HEK293 (cell line): ENCODE measurements around the gene ZNF865.

Experiments used
- HOXD13 ChIP-seq: sonication (generic); formaldehyde crosslinking; IDR thresholded peaks from 2 replicates; pipeline ENCODE4 v1.8.0; 2022; ENCODE audit warnings: missing genetic modification reagents, borderline replicate concordance
- KLF16 ChIP-seq: fragments of 450-650 bp; formaldehyde crosslinking; IDR thresholded peaks from 2 replicates; pipeline ENCODE4 v1.5.1; 2017; ENCODE audit warnings: missing biosample characterization, missing genetic modification characterization
- SP3 ChIP-seq: fragments of 450-650 bp; formaldehyde crosslinking; IDR thresholded peaks from 2 replicates; pipeline ENCODE4 v1.5.1; 2016; ENCODE audit warnings: missing biosample characterization, missing genetic modification characterization
- SP7 ChIP-seq: fragments of 450-650 bp; formaldehyde crosslinking; IDR thresholded peaks from 2 replicates; pipeline ENCODE4 v1.5.1; 2016; ENCODE audit warnings: missing biosample characterization, missing genetic modification characterization
- ZBTB20 ChIP-seq: fragments of 450-650 bp; formaldehyde crosslinking; IDR thresholded peaks from 2 replicates; pipeline ENCODE4 v1.5.1; 2016; ENCODE audit warnings: missing biosample characterization, missing genetic modification characterization
- ZFHX2 ChIP-seq: fragments of 450-650 bp; formaldehyde crosslinking; conservative IDR thresholded peaks from 2 replicates; pipeline ENCODE4 v1.5.1; 2016; ENCODE audit warnings: missing biosample characterization, missing genetic modification characterization
- ZFP37 ChIP-seq: fragments of 450-650 bp; formaldehyde crosslinking; IDR thresholded peaks from 2 replicates; pipeline ENCODE4 v1.5.1; 2016; ENCODE audit warnings: missing biosample characterization, missing genetic modification characterization
- ZIC2 ChIP-seq: fragments of 450-650 bp; formaldehyde crosslinking; IDR thresholded peaks from 2 replicates; pipeline ENCODE4 v1.5.1; 2016; ENCODE audit warnings: missing biosample characterization, missing genetic modification characterization
- ZNF132 ChIP-seq: fragments of 450-650 bp; formaldehyde crosslinking; IDR thresholded peaks from 2 replicates; pipeline ENCODE4 v1.5.1; 2017; ENCODE audit warnings: missing biosample characterization, missing genetic modification characterization, borderline replicate concordance
- ZNF138 ChIP-seq: fragments of 450-650 bp; formaldehyde crosslinking; IDR thresholded peaks from 2 replicates; pipeline ENCODE4 v1.5.1; 2016; ENCODE audit warnings: missing biosample characterization, missing genetic modification characterization, borderline replicate concordance
- ZNF146 ChIP-seq: fragments of 450-650 bp; formaldehyde crosslinking; IDR thresholded peaks from 2 replicates; pipeline ENCODE4 v1.5.1; 2016; ENCODE audit warnings: missing biosample characterization, missing genetic modification characterization
- ZNF174 ChIP-seq: fragments of 450-650 bp; formaldehyde crosslinking; IDR thresholded peaks from 2 replicates; pipeline ENCODE4 v1.5.0; 2017; ENCODE audit warnings: missing biosample characterization, mild to moderate bottlenecking, missing genetic modification characterization
- ZNF184 ChIP-seq: fragments of 450-650 bp; IDR thresholded peaks from 2 replicates; pipeline ENCODE4 v1.5.1; 2018; ENCODE audit warnings: missing biosample characterization, mild to moderate bottlenecking, missing genetic modification characterization
- ZNF202 ChIP-seq: fragments of 450-650 bp; formaldehyde crosslinking; IDR thresholded peaks from 2 replicates; pipeline ENCODE4 v1.5.1; 2016; ENCODE audit warnings: missing biosample characterization, missing genetic modification characterization, borderline replicate concordance
- ZNF292 ChIP-seq: fragments of 450-650 bp; formaldehyde crosslinking; IDR thresholded peaks from 2 replicates; pipeline ENCODE4 v1.5.1; 2016; ENCODE audit warnings: low read depth, missing biosample characterization, missing genetic modification characterization, borderline replicate concordance
- ZNF335 ChIP-seq: fragments of 450-650 bp; formaldehyde crosslinking; conservative IDR thresholded peaks from 2 replicates; pipeline ENCODE4 v1.5.1; 2016; ENCODE audit warnings: missing biosample characterization, missing genetic modification characterization
- ZNF366 ChIP-seq: fragments of 450-650 bp; formaldehyde crosslinking; conservative IDR thresholded peaks from 2 replicates; pipeline ENCODE4 v1.5.1; 2016; ENCODE audit warnings: missing biosample characterization, missing genetic modification characterization
- ZNF423 ChIP-seq: fragments of 450-650 bp; formaldehyde crosslinking; IDR thresholded peaks from 2 replicates; pipeline ENCODE4 v1.5.1; 2016; ENCODE audit warnings: missing biosample characterization, missing genetic modification characterization
- ZNF571 ChIP-seq: fragments of 450-650 bp; formaldehyde crosslinking; IDR thresholded peaks from 2 replicates; pipeline ENCODE4 v1.5.0; 2017; ENCODE audit warnings: missing biosample characterization, missing genetic modification characterization
- ZNF610 ChIP-seq: fragments of 450-650 bp; formaldehyde crosslinking; IDR thresholded peaks from 2 replicates; pipeline ENCODE4 v1.5.1; 2016; ENCODE audit warnings: missing biosample characterization, missing genetic modification characterization, borderline replicate concordance
- ZNF624 ChIP-seq: fragments of 450-650 bp; formaldehyde crosslinking; IDR thresholded peaks from 2 replicates; pipeline ENCODE4 v1.5.1; 2017; ENCODE audit warnings: missing biosample characterization, missing genetic modification characterization
- ZNF776 ChIP-seq: fragments of 450-650 bp; formaldehyde crosslinking; IDR thresholded peaks from 2 replicates; pipeline ENCODE4 v1.5.0; 2017; ENCODE audit warnings: missing biosample characterization, missing genetic modification characterization, borderline replicate concordance
- ZNF777 ChIP-seq: fragments of 450-650 bp; formaldehyde crosslinking; IDR thresholded peaks from 2 replicates; pipeline ENCODE4 v1.5.1; 2017; ENCODE audit warnings: missing biosample characterization, missing genetic modification characterization, borderline replicate concordance
- ZNF792 ChIP-seq: fragments of 450-650 bp; formaldehyde crosslinking; IDR thresholded peaks from 2 replicates; pipeline ENCODE4 v1.5.1; 2016; ENCODE audit warnings: missing biosample characterization, missing genetic modification characterization
- TF ChIP-seq, protein P1 (sequence below): fragments of 450-650 bp; formaldehyde crosslinking; conservative IDR thresholded peaks from 2 replicates; pipeline ENCODE4 v1.5.1; 2016; ENCODE audit warnings: low read depth, missing biosample characterization, missing genetic modification characterization
- TF ChIP-seq, protein P2 (sequence below): fragments of 450-650 bp; formaldehyde crosslinking; IDR thresholded peaks from 2 replicates; pipeline ENCODE4 v1.5.1; 2016; ENCODE audit warnings: missing biosample characterization, missing genetic modification characterization
- TF ChIP-seq, protein P3 (sequence below): fragments of 450-650 bp; formaldehyde crosslinking; IDR thresholded peaks from 2 replicates; pipeline ENCODE4 v1.5.1; 2016; ENCODE audit warnings: missing biosample characterization, missing genetic modification characterization
- TF ChIP-seq, protein P4 (sequence below): fragments of 450-650 bp; formaldehyde crosslinking; IDR thresholded peaks from 2 replicates; pipeline ENCODE4 v1.5.0; 2017; ENCODE audit warnings: missing biosample characterization, missing genetic modification characterization, borderline replicate concordance
- TF ChIP-seq, protein P5 (sequence below): fragments of 450-650 bp; formaldehyde crosslinking; IDR thresholded peaks from 2 replicates; pipeline ENCODE4 v1.5.1; 2016; ENCODE audit warnings: missing biosample characterization, missing genetic modification characterization

The ZNF865 gene

DNA sequence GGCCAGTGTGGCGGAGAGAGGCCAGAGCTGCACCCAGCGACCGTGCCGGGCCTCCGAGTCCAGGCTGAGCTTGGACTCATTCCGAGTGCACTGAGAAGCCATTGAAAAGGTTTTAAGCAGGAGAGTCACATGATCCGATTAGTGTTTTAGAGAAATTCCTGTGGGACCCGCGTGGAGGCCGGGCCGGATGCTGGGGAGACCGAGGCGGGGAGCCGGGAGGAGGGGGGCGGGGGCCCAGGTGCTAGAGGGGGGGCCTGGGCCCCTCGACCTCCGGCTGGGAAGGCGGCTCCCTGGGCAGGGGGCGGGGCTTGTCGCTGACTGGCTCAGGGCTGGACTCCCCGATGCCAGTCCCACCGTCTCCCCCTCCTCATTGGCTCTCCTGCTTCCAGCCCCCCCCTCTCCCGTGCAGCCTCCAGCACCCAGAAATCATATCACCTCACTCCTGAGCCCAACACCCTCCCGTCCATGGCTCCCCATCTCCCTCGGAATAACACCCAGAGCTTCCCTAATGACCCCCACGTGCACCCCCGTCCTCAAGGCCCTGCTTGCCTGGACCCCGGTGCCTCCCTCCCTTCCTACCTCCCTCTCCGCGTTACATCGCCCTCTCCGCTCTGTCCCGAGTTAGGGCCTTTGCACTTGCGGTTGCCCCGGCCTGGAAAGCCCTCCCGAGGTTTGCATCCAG lies 19.6 kb upstream of the ZNF865 start (continued):
- TF ChIP-seq, protein P1, sequence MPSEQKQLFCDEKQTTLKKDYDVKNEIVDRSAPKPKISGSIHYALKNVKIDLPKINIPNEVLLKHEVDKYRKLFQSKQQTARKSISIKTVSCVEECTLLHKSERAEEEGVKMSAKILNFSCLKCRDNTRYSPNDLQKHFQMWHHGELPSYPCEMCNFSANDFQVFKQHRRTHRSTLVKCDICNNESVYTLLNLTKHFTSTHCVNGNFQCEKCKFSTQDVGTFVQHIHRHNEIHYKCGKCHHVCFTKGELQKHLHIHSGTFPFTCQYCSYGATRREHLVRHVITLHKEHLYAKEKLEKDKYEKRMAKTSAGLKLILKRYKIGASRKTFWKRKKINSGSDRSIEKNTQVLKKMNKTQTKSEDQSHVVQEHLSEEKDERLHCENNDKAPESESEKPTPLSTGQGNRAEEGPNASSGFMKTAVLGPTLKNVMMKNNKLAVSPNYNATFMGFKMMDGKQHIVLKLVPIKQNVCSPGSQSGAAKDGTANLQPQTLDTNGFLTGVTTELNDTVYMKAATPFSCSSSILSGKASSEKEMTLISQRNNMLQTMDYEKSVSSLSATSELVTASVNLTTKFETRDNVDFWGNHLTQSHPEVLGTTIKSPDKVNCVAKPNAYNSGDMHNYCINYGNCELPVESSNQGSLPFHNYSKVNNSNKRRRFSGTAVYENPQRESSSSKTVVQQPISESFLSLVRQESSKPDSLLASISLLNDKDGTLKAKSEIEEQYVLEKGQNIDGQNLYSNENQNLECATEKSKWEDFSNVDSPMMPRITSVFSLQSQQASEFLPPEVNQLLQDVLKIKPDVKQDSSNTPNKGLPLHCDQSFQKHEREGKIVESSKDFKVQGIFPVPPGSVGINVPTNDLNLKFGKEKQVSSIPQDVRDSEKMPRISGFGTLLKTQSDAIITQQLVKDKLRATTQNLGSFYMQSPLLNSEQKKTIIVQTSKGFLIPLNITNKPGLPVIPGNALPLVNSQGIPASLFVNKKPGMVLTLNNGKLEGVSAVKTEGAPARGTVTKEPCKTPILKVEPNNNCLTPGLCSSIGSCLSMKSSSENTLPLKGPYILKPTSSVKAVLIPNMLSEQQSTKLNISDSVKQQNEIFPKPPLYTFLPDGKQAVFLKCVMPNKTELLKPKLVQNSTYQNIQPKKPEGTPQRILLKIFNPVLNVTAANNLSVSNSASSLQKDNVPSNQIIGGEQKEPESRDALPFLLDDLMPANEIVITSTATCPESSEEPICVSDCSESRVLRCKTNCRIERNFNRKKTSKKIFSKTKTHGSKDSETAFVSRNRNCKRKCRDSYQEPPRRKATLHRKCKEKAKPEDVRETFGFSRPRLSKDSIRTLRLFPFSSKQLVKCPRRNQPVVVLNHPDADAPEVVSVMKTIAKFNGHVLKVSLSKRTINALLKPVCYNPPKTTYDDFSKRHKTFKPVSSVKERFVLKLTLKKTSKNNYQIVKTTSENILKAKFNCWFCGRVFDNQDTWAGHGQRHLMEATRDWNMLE (tag by site-specific recombination): no peak
- no peak for TF ChIP-seq ZNF776
- no peak for TF ChIP-seq ZNF571 (tag by site-specific recombination)
- no peak for TF ChIP-seq ZNF184
- TF ChIP-seq, protein P2, sequence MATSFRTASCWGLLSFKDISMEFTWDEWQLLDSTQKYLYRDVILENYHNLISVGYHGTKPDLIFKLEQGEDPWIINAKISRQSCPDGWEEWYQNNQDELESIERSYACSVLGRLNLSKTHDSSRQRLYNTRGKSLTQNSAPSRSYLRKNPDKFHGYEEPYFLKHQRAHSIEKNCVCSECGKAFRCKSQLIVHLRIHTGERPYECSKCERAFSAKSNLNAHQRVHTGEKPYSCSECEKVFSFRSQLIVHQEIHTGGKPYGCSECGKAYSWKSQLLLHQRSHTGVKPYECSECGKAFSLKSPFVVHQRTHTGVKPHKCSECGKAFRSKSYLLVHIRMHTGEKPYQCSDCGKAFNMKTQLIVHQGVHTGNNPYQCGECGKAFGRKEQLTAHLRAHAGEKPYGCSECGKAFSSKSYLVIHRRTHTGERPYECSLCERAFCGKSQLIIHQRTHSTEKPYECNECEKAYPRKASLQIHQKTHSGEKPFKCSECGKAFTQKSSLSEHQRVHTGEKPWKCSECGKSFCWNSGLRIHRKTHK (tag by site-specific recombination): no peak
- no peak for TF ChIP-seq ZFHX2 (tag by site-specific recombination)
- TF ChIP-seq ZNF292 (tag by site-specific recombination): no peak
- TF ChIP-seq ZBTB20: peak; percentile 44; the same call in 1 of the 2 replicates
- TF ChIP-seq, protein P3, sequence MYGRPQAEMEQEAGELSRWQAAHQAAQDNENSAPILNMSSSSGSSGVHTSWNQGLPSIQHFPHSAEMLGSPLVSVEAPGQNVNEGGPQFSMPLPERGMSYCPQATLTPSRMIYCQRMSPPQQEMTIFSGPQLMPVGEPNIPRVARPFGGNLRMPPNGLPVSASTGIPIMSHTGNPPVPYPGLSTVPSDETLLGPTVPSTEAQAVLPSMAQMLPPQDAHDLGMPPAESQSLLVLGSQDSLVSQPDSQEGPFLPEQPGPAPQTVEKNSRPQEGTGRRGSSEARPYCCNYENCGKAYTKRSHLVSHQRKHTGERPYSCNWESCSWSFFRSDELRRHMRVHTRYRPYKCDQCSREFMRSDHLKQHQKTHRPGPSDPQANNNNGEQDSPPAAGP (tag by site-specific recombination): peak; percentile 26; the same call in 1 of the 2 replicates
- no peak for TF ChIP-seq ZNF174 (tag by site-specific recombination)
- peak; percentile 58 for TF ChIP-seq ZIC2 (tag by site-specific recombination)
- TF ChIP-seq, protein P4, sequence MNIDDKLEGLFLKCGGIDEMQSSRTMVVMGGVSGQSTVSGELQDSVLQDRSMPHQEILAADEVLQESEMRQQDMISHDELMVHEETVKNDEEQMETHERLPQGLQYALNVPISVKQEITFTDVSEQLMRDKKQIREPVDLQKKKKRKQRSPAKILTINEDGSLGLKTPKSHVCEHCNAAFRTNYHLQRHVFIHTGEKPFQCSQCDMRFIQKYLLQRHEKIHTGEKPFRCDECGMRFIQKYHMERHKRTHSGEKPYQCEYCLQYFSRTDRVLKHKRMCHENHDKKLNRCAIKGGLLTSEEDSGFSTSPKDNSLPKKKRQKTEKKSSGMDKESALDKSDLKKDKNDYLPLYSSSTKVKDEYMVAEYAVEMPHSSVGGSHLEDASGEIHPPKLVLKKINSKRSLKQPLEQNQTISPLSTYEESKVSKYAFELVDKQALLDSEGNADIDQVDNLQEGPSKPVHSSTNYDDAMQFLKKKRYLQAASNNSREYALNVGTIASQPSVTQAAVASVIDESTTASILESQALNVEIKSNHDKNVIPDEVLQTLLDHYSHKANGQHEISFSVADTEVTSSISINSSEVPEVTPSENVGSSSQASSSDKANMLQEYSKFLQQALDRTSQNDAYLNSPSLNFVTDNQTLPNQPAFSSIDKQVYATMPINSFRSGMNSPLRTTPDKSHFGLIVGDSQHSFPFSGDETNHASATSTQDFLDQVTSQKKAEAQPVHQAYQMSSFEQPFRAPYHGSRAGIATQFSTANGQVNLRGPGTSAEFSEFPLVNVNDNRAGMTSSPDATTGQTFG (tag by site-specific recombination): no peak
- no peak for TF ChIP-seq ZNF146 (tag by site-specific recombination)
- no peak for TF ChIP-seq ZNF610 (tag by site-specific recombination)
- TF ChIP-seq HOXD13: no peak
- no peak for TF ChIP-seq ZNF792 (tag by site-specific recombination)
- peak; percentile 78 for TF ChIP-seq ZNF335
- no peak for TF ChIP-seq ZNF138 (tag by site-specific recombination)
- TF ChIP-seq ZNF132 (tag by site-specific recombination): no peak
- TF ChIP-seq, protein P5, sequence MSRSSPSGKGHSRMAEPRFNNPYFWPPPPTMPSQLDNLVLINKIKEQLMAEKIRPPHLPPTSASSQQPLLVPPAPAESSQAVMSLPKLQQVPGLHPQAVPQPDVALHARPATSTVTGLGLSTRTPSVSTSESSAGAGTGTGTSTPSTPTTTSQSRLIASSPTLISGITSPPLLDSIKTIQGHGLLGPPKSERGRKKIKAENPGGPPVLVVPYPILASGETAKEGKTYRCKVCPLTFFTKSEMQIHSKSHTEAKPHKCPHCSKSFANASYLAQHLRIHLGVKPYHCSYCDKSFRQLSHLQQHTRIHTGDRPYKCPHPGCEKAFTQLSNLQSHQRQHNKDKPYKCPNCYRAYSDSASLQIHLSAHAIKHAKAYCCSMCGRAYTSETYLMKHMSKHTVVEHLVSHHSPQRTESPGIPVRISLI (tag by site-specific recombination): no peak
- peak; percentile 23; the same call in 1 of the 2 replicates for TF ChIP-seq ZNF366 (tag by site-specific recombination)
- TF ChIP-seq ZFP37: no peak
- peak; percentile 32; the same call in 1 of the 2 replicates for TF ChIP-seq KLF16
- 0 out of 2 replicates have a peak, but pooled peaks have one; percentile 45 for TF ChIP-seq ZNF423 (tag by site-specific recombination)
- peak; percentile 46 for TF ChIP-seq SP7 (tag by site-specific recombination)
- 0 out of 2 replicates have a peak, but pooled peaks have one; percentile 16 for TF ChIP-seq ZNF777
- no peak for TF ChIP-seq ZNF624 (tag by site-specific recombination)
- TF ChIP-seq SP3 (tag by site-specific recombination): peak; percentile 84
- TF ChIP-seq ZNF202: no peak
